Effector memory CD8-positive, alpha-beta T cell (primary cell): ENCODE data around the gene TJP3.

Experiments used
- ATAC-seq: fragments of 150-1000 bp; cut with Tn5 transposase; replicated peaks from 2 replicates; pipeline ENCODE4 v1.10.0; 2021; ENCODE audit warnings: mild to moderate bottlenecking, moderate library complexity
- DNase-seq, 3 experiments: peaks; one replicate each; pipeline ENCODE4 v3.0.0; 2021
- H3K27ac Mint-ChIP-seq, 2 donors: one replicate each; pipeline ENCODE4 v1.8.0; 2022; ENCODE audit warnings: mild to moderate bottlenecking in 2 of 2, mixed read lengths in 2 of 2, moderate library complexity in 2 of 2
- H3K27me3 Mint-ChIP-seq, 2 donors: one replicate each; pipeline ENCODE4 v1.8.0; 2022; ENCODE audit warnings: mixed read lengths in 2 of 2
- H3K36me3 Mint-ChIP-seq: one replicate; pipeline ENCODE4 v1.8.0; 2022; ENCODE audit warnings: mild to moderate bottlenecking, moderate library complexity, mixed read lengths; ENCODE audit not compliant: insufficient read depth
- H3K4me1 Mint-ChIP-seq, 2 donors: one replicate each; pipeline ENCODE4 v1.8.0; 2022; ENCODE audit warnings: low read depth in 2 of 2, mixed read lengths in 2 of 2
- H3K4me3 Mint-ChIP-seq, 2 donors: one replicate each; pipeline ENCODE4 v1.8.0; 2022; ENCODE audit warnings: mild to moderate bottlenecking in 2 of 2, mixed read lengths in 2 of 2, moderate library complexity in 2 of 2
- H3K9me3 Mint-ChIP-seq, 2 donors: one replicate each; pipeline ENCODE4 v1.8.0; 2022; ENCODE audit warnings: mixed read lengths in 2 of 2

Gene TJP3

GRCh38 chr19:3668331-3669081, 39.7 kb upstream of the TJP3 start:
- no peak for ATAC-seq
- H3K27ac Mint-ChIP-seq, result peak overlapping the region in 1 of 2 donors; percentile 10
- DNase-seq, result no peak
- H3K4me1 Mint-ChIP-seq, result peaks cover 16 to 31% of the 10 kb centered on the region in 2 donors
- no peaks in the 10 kb centered on the region for H3K27me3 Mint-ChIP-seq
- H3K36me3 Mint-ChIP-seq, result peaks cover 8% of the 10 kb centered on the region
- no peak overlapping the region for H3K4me3 Mint-ChIP-seq
- H3K9me3 Mint-ChIP-seq, result no peaks in the 10 kb centered on the region

GRCh38 chr19:3669082-3669946, 38.9 kb upstream of the TJP3 start:
- no peak for DNase-seq
- peak overlapping the region in 1 of 2 donors; percentile 76 for H3K27ac Mint-ChIP-seq
- peak overlapping the region in 1 of 2 donors; percentile 38 for H3K4me3 Mint-ChIP-seq
- peaks cover 8% of the 10 kb centered on the region for H3K36me3 Mint-ChIP-seq
- no peak for ATAC-seq
- H3K9me3 Mint-ChIP-seq, result no peaks in the 10 kb centered on the region
- no peaks in the 10 kb centered on the region for H3K27me3 Mint-ChIP-seq
- H3K4me1 Mint-ChIP-seq, result peaks cover 16 to 33% of the 10 kb centered on the region in 2 donors

GRCh38 chr19:3669947-3670795, 38.0 kb upstream of the TJP3 start:
- Mint-ChIP-seq H3K4me3 (peak overlapping the region; percentile 68 to 73), H3K27ac (peak overlapping the region; percentile 76 to 82), H3K36me3 (peaks cover 8% of the 10 kb centered on the region), H3K9me3 (no peaks in the 10 kb centered on the region), H3K27me3 (no peaks in the 10 kb centered on the region), H3K4me1 (peaks cover 16 to 33% of the 10 kb centered on the region in 2 donors)
- no peak for DNase-seq
- ATAC-seq, result no peak

- H3K9me3 Mint-ChIP-seq, result no peaks in the 10 kb centered on the region
- ATAC-seq, result peak; percentile 80
- peaks cover 5% of the 10 kb centered on the region for H3K36me3 Mint-ChIP-seq
- H3K27ac Mint-ChIP-seq, result peak overlapping the region; percentile 74 to 82
- DNase-seq, result peak in 2 of 3 experiments; percentile 33 to 34
- peaks cover 14 to 33% of the 10 kb centered on the region in 2 donors for H3K4me1 Mint-ChIP-seq
- no peaks in the 10 kb centered on the region for H3K27me3 Mint-ChIP-seq
- H3K4me3 Mint-ChIP-seq, result peak overlapping the region; percentile 68 to 73
These were observed 37.1 kb upstream of the TJP3 start for GRCh38 chr19:3670796-3671679.

- no peaks in the 10 kb centered on the region for H3K9me3 Mint-ChIP-seq
- peaks cover 6% of the 10 kb centered on the region for H3K36me3 Mint-ChIP-seq
- ATAC-seq (peak; percentile 52), DNase-seq (no peak)
- peak overlapping the region; percentile 74 to 82 for H3K27ac Mint-ChIP-seq
- H3K4me3 Mint-ChIP-seq, result peak overlapping the region; percentile 68 to 73
- H3K4me1 Mint-ChIP-seq, result peaks cover 7 to 31% of the 10 kb centered on the region in 2 donors
- no peaks in the 10 kb centered on the region for H3K27me3 Mint-ChIP-seq
These were observed 36.3 kb upstream of the TJP3 start for GRCh38 chr19:3671680-3672574.

- H3K4me3 Mint-ChIP-seq, result no peak overlapping the region
- H3K36me3 Mint-ChIP-seq, result peaks cover 9% of the 10 kb centered on the region
- peaks cover 10 to 26% of the 10 kb centered on the region in 2 donors for H3K4me1 Mint-ChIP-seq
- ATAC-seq (no peak), DNase-seq (no peak)
- peak overlapping the region in 1 of 2 donors; percentile 82 for H3K27ac Mint-ChIP-seq
- no peaks in the 10 kb centered on the region for H3K27me3 Mint-ChIP-seq
- no peaks in the 10 kb centered on the region for H3K9me3 Mint-ChIP-seq
These were observed 35.6 kb upstream of the TJP3 start for GRCh38 chr19:3672575-3672948.

GRCh38 chr19:3672993-3673392, 35.2 kb upstream of the TJP3 start:
- Mint-ChIP-seq H3K27ac (peak overlapping the region in 1 of 2 donors; percentile 61), H3K27me3 (no peaks in the 10 kb centered on the region), H3K4me1 (peaks cover 10 to 25% of the 10 kb centered on the region in 2 donors), H3K4me3 (no peak overlapping the region), H3K36me3 (peaks cover 9% of the 10 kb centered on the region), H3K9me3 (no peaks in the 10 kb centered on the region)
- no peak for ATAC-seq
- DNase-seq, result no peak

GRCh38 chr19:3673506-3674439, 34.4 kb upstream of the TJP3 start:
- H3K36me3 Mint-ChIP-seq, result peaks cover 9% of the 10 kb centered on the region
- no peaks in the 10 kb centered on the region for H3K9me3 Mint-ChIP-seq
- no peaks in the 10 kb centered on the region for H3K27me3 Mint-ChIP-seq
- H3K4me3 Mint-ChIP-seq, result no peak overlapping the region
- no peak for DNase-seq
- H3K27ac Mint-ChIP-seq, result peak overlapping the region in 1 of 2 donors; percentile 61
- ATAC-seq, result no peak
- H3K4me1 Mint-ChIP-seq, result peaks cover 10 to 23% of the 10 kb centered on the region in 2 donors

- H3K4me1 Mint-ChIP-seq, result peaks cover 10 to 23% of the 10 kb centered on the region in 2 donors
- DNase-seq, result no peak
- H3K4me3 Mint-ChIP-seq, result no peak overlapping the region
- no peaks in the 10 kb centered on the region for H3K27me3 Mint-ChIP-seq
- no peak for ATAC-seq
- no peaks in the 10 kb centered on the region for H3K9me3 Mint-ChIP-seq
- H3K36me3 Mint-ChIP-seq, result peaks cover 9% of the 10 kb centered on the region
- peak overlapping the region in 1 of 2 donors; percentile 35 for H3K27ac Mint-ChIP-seq
These were observed 33.2 kb upstream of the TJP3 start for GRCh38 chr19:3674784-3675543.

GRCh38 chr19:3678188-3678587, 30.0 kb upstream of the TJP3 start:
- no peak for ATAC-seq
- Mint-ChIP-seq H3K4me1 (peaks cover 4 to 7% of the 10 kb centered on the region in 2 donors), H3K9me3 (no peaks in the 10 kb centered on the region), H3K36me3 (peaks cover 6% of the 10 kb centered on the region), H3K27ac (no peak overlapping the region), H3K4me3 (no peak overlapping the region), H3K27me3 (no peaks in the 10 kb centered on the region)
- DNase-seq, result no peak
